Medulla oblongata (tissue), 1 donor: ENCODE results near the gene DMRTA1.
"Not testable (repeated sequence)": the region's sequence is repeated elsewhere in the genome, so short reads cannot be mapped to it uniquely, and the experiment has no call there.

Experiments used
- DNase-seq: peaks from one replicate; pipeline ENCODE4 v3.0.0-alpha.2; 2015; ENCODE audit errors: extremely low spot score

Gene DMRTA1

GRCh38 chr9:22446589-22446949, at the start of gene DMRTA1:
Gene DMRTA1, plus strand, starts transcription at chr9:22446824. Its CDS starts 242 bp downstream, at chr9:22447066.
- peak; percentile 85 for DNase-seq

GRCh38 chr9:22401671-22402070, 45.0 kb upstream of the DMRTA1 start:
- no peak for DNase-seq

GRCh38 chr9:22405869-22406659, 40.6 kb upstream of the DMRTA1 start:
- DNase-seq, result no peak

GRCh38 chr9:22413884-22414283, 32.7 kb upstream of the DMRTA1 start:
- DNase-seq, result no peak

- DNase-seq, result no peak
Observed at GRCh38 chr9:22415941-22416691, 30.5 kb upstream of the DMRTA1 start.

- DNase-seq, result no peak
Observed at GRCh38 chr9:22416692-22417060, 29.9 kb upstream of the DMRTA1 start.

GRCh38 chr9:22423566-22423965, 23.1 kb upstream of the DMRTA1 start:
- no peak for DNase-seq

- no peak for DNase-seq
Observed at GRCh38 chr9:22424616-22425015, 22.0 kb upstream of the DMRTA1 start.

- DNase-seq, result no peak
Observed at GRCh38 chr9:22425551-22425950, 21.1 kb upstream of the DMRTA1 start.

- DNase-seq, result no peak
Observed at GRCh38 chr9:22427226-22427880, 19.3 kb upstream of the DMRTA1 start.

GRCh38 chr9:22433691-22434090, 12.9 kb upstream of the DMRTA1 start:
- DNase-seq, result no peak

- DNase-seq, result not testable (repeated sequence)
Observed at GRCh38 chr9:22435252-22435651, 11.4 kb upstream of the DMRTA1 start.

GRCh38 chr9:22437461-22438067, 9.1 kb upstream of the DMRTA1 start:
- DNase-seq, result not testable (repeated sequence)

- no peak for DNase-seq
Observed at GRCh38 chr9:22440841-22441240, 5.8 kb upstream of the DMRTA1 start.

GRCh38 chr9:22446950-22447617, 460 bp downstream of the DMRTA1 start:
- peak; percentile 54 for DNase-seq

GRCh38 chr9:22447618-22448305, 1.1 kb downstream of the DMRTA1 start:
- peak; percentile 19 for DNase-seq

- no peak for DNase-seq
Observed at GRCh38 chr9:22449719-22450118, 3.1 kb downstream of the DMRTA1 start.

- DNase-seq, result peak; percentile 53
Observed at GRCh38 chr9:22452415-22453010, 5.9 kb downstream of the DMRTA1 start.

GRCh38 chr9:22454016-22454415, 7.4 kb downstream of the DMRTA1 start:
- no peak for DNase-seq

GRCh38 chr9:22455181-22455580, 8.6 kb downstream of the DMRTA1 start:
- no peak for DNase-seq

- DNase-seq, result no peak
Observed at GRCh38 chr9:22457448-22457847, 10.8 kb downstream of the DMRTA1 start.
